Epithelial cell of esophagus (primary cell): Measurements from ENCODE around the gene KCNK7.

Source experiments
- DNase-seq: peaks from one replicate; pipeline ENCODE4 v3.0.0; 2010; ENCODE audit warnings: low read depth
- H3K4me3 ChIP-seq: 2 replicates; pipeline ENCODE4 v1.5.1; 2011; ENCODE audit warnings: mild to moderate bottlenecking, low read length, control low read depth
- CTCF ChIP-seq: IDR thresholded peaks from 2 replicates; pipeline ENCODE4 v1.5.1; 2011; ENCODE audit warnings: low read depth, mild to moderate bottlenecking, low read length, control low read depth, inconsistent platforms; ENCODE audit not compliant: insufficient read depth; ENCODE audit errors: missing control alignments

The KCNK7 gene

GRCh38 chr11:65595543-65596281, at the start of gene KCNK7:
Gene KCNK7 (minus strand): TSS chr11:65595800. CDS start chr11:65595772, 28 bp downstream.
- no peak for TF ChIP-seq CTCF
- H3K4me3 ChIP-seq, result no peak within 1 kb of the TSS
- no peak for DNase-seq

- no peak for DNase-seq
- TF ChIP-seq CTCF, result no peak
- H3K4me3 ChIP-seq, result no peak overlapping the region
These were observed 49.2 kb upstream of the KCNK7 start for GRCh38 chr11:65644837-65645236.

GRCh38 chr11:65643971-65644370, 48.4 kb upstream of the KCNK7 start:
- DNase-seq, result peak; percentile 81
- H3K4me3 ChIP-seq, result no peak overlapping the region
- TF ChIP-seq CTCF, result no peak

- no peak for TF ChIP-seq CTCF
- no peak for DNase-seq
- no peak overlapping the region for H3K4me3 ChIP-seq
These were observed 46.5 kb upstream of the KCNK7 start for GRCh38 chr11:65642014-65642671.

- H3K4me3 ChIP-seq, result no peak overlapping the region
- no peak for DNase-seq
- TF ChIP-seq CTCF, result no peak
These were observed 45.9 kb upstream of the KCNK7 start for GRCh38 chr11:65641297-65642013.

- no peak for TF ChIP-seq CTCF
- DNase-seq, result no peak
- H3K4me3 ChIP-seq, result no peak overlapping the region
These were observed 45.1 kb upstream of the KCNK7 start for GRCh38 chr11:65640483-65641296.
